ENCODE results near the gene EHMT1.

DNA sequence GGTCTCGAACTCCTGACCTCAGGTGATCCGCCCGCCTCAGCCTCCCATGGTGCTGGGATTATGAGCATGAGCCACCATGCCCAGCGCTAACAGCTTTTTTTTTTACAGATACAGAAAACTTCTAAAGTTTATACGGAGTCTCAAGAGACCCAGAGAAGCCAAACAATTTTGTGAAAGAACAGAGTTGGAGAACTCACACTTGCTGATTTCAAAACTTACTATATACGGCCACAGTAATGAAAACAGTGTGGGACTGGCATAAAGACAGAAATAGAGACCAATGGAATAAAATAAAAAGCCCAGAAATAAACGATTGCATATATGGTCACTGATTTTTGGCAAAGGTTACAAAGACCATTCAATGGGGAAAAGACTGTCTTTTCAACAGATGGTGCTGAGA, 173.1 kb downstream of the EHMT1 start:
- no peak for TF ChIP-seq POLR2A (IDR thresholded peaks at IDR 0.05; ENCODE audit: low read depth, low read length)
- TF ChIP-seq POLR2AphosphoS5 (IDR thresholded peaks at IDR 0.05; ENCODE audit: low read depth, low read length) = no peak
